RPMI8226 (cell line): ENCODE results near the gene STIMATE.

Experiments used
- DNase-seq: peaks from one replicate; pipeline ENCODE4 v3.0.0-alpha.2; 2015

Gene STIMATE

GRCh38 chr3:52860424-52860768, 37.0 kb downstream of the STIMATE start:
- no peak for DNase-seq

GRCh38 chr3:52859686-52860423, 37.5 kb downstream of the STIMATE start:
- no peak for DNase-seq

DNA sequence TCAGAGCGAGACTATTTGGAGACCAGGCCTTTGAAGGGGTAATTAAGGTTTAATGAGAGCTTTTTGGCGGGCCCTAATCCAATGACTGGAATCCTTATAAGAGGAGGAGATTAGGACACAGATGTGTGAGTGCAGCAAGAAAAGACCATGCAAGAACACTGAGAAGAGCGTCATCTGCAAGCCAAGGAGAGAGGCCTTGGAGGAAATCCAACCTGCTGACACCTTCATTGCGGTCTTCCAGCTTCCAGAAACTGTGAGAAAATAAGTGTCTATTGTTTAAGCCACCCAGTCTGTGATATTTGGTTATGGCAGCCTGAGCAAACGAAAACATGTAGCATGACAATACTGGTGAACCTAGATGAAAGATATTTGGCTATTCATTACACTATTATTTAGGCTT, 39.5 kb downstream of the STIMATE start:
- no peak for DNase-seq

DNA sequence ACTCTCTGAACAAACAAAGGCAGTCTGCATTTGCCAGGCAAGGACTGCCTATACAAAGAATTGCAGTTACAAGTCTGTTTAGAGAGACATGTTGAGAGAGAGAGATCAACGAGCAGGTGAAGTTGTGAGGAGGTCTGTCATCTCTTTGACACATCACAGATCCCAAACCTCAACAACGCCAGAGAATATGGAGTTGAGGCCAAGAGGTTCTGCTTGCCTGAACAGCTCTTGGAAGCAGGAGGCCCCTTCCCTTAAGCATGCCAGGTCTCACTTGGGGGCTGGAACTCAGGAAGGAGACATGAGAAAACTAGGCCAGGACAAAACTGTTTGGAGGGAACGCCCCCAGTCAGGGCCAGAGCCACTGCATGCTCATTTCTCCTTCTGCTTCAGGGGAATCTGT, 40.2 kb downstream of the STIMATE start:
- DNase-seq: no peak

DNA sequence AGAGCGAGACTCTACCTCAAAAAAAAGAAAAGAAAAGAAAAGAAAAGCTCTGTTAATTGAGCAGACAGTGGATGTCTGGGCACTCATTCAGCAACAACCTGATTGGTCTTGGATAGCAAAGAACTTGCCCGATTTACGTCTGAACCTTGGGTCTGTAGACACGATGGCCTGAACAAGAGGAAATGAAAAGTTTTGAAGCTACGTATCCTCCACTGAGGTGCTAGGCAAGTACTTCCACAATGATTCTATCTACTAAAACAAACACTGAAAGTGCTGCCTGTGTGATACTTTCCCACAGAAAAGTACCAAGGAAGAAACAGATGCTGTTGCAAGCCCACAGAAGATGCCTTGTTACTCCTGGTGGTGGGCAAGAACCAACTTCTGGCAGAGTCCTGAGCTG, 40.7 kb downstream of the STIMATE start:
- no peak for DNase-seq

- DNase-seq: no peak
Observed at GRCh38 chr3:52854013-52854412, 43.3 kb downstream of the STIMATE start.

- no peak for DNase-seq
Observed at GRCh38 chr3:52852419-52852818, 44.9 kb downstream of the STIMATE start.

DNA sequence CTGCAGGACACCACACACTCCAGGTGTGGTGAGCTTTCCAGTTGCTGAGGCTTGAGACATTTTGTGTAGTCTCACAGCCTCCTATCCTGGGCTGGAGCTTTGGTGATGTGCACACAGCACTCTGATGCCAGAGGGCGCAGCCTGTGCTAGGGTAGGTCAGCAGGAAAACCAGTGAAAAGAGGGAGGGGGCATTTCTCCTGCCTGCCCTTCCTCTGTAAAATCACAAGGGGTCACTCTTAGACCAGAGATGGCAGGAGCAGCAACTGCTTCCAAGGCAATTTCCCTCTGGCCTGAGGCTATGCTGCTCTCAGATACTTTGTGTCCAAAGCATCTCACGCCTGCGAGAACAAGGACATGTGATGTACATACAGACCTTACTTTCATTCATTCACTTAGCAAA, 46.0 kb downstream of the STIMATE start:
- DNase-seq: peak; percentile 52

DNA sequence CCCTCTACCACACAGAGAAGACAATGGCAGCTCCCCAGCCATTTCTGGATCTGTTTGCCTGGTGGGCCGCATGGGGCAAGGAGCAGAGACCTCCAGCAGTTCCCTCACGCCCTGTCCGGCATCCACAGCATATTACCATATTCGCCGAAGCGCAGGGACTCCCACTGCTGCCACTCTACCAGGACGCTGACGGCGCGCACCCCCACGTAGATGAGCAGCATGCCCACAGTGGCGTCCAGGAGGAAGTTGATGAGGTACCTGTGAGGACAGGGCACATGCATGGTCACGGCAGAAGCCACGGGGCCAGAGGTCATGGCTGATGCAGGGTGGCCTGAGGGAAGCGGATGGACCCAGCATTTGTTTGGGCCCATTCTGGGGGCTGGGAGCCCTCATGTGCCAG, 47.7 kb downstream of the STIMATE start:
- DNase-seq: no peak

DNA sequence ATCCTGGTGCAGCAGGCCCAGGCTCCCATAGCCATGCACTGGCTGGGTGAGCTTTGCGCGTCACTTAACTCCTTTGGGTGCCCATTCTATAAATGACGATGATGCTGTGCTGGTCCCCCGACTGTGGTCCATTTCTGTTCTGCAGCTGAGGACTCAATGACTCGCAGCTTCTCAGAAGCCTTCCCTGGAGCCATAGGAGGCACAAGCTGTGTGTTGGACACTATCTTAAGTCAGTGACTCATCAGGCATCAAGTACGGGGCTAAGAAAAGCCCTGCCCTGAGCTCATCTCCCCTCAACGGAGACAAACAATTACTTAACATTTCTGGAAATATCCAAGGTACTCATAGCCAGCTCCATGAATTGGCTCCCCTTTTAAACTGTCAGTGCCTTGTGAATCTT, 48.7 kb downstream of the STIMATE start:
- DNase-seq: no peak

DNA sequence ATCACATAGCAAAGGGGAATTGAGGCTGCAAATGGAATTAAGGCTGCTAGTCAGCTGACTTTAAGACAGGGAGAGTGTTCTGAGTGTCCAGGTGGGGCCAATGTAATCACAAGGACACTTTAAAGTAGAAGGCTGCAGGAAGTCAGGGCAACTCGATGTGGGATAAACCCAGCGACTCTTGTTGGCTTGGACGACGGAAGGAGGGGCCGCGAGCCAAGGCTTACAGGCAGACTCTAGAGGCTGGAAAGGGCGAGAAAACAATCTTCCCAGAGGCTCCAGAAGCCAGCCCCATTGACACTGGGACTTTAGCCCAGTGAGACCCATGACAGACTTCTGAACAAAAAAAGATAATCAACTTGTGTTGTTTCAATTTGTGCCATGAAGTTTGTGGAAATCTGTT, 49.6 kb downstream of the STIMATE start:
- no peak for DNase-seq

- DNase-seq: no peak
Observed at GRCh38 chr3:52847241-52847640, 50.1 kb downstream of the STIMATE start.

DNA sequence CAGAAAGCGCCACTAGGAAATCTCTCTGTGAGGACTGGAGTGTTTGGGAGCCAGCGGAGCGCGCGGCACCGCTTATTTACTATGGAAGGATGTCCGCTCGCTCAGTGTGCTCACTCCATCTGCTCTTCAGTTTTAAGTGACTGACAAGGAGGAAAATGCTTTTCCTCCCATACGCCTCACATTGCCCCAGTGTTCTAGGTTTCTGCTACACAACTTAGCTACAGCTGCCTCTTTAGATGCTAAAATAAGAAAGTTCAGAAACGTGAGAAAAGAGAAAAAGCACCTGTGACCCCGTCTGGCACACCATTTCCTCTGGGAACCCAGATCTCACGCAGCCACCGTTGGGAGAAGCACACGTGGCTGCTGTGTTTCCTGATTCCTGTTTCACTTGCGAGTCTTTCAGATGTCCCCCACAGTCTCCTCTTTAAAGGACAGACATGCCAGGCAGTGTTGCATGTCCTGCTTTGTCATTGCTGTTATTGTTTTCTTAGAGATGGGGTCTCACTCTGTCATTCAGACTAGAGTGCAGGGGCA, 50.8 kb downstream of the STIMATE start:
- DNase-seq: no peak

DNA sequence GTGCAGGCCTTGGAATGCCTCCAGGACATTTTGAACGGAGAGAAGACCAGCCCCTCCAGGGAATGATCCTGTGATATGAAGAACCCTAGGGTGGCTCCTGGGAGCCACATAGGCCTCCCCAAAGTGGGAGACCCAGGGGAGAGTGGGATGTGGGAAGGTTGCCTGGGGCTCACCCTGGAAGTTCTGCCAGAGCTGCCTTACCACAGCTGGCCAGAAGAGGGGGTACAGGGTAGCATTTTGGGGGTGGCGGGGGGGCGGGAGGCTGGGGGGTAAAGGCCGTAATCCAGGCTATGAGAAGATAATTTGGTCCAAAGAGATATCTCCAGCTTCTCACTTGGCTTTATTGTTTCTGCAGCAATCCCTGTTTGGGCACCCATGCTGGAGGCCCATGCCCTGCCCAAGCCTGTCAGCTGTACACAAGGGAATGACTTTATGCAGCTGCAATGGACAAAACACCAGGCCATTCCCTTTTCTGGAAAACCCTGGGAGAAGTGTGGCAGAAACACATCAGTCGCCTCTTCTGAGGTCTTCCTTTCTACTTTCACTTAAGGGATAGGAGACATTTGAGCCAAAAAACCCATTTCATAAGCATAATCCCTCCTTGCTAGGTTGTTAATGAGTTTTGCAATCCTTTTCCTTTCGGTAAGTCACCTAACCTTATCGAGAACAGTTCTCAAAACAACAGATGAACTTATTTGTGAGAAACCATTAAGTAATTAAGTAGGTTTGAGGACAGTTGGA, 51.5 kb downstream of the STIMATE start:
- DNase-seq: no peak

GRCh38 chr3:52845157-52845556, 52.2 kb downstream of the STIMATE start:
- no peak for DNase-seq

GRCh38 chr3:52844290-52844975, 52.9 kb downstream of the STIMATE start:
- DNase-seq: no peak

GRCh38 chr3:52843881-52844280, 53.5 kb downstream of the STIMATE start:
- no peak for DNase-seq

DNA sequence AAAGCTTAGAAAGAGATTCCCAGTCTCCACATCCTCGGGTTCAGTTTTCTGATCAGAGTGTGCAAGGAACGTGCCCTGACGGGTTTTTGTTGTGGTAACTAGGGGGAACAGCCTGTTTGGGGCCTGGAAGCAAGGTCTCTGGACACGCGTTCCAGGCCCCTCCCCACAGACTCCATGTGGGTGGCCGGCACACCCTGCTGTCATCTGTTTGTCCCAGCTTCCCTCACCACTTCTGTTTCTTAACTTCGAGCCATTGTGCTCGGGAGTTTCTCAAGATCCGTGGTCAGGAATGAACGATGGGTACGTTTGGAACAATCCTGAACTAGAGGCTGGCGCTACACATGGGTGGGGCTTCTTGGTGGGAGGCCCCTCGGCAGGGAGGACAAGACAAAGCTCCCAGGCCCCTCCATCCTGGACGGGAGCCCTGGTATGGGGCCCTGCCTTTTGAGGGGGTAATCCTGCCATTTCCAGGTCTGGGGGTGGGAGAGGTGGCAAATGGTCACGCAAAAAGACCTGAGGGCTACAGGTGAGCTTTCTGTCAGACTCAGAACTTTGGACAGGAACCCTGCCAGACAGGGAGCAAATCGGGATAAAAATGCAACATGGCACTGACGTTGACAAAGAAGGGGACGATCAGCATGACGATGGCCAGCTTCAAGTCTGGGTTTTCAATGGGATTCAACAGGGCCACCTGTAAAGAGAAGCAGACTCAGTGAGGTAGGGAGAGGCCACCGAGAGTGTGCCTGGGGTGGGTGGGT, 54.1 kb downstream of the STIMATE start:
- DNase-seq: no peak

DNA sequence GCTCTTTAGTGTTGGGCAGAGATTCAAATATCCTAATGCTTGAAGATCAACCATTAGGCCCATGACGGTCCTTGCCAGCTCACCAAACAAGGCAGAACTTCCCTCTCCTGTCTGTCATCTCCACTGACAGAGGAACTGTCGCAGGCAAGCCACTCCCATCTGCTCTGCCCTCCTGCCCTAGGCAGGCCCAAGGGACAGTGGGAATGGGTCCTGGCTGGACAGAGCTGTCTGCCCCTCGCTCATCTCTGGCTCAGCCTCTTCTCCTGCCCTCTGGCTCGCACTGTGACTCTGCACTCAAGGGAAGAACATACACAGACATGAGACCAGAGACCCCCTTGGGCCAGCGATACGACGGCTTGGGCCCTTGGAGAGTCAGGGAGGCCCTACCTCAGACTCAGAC, 54.9 kb downstream of the STIMATE start:
- DNase-seq: no peak

- DNase-seq: no peak
Observed at GRCh38 chr3:52841981-52842340, 55.4 kb downstream of the STIMATE start.

DNA sequence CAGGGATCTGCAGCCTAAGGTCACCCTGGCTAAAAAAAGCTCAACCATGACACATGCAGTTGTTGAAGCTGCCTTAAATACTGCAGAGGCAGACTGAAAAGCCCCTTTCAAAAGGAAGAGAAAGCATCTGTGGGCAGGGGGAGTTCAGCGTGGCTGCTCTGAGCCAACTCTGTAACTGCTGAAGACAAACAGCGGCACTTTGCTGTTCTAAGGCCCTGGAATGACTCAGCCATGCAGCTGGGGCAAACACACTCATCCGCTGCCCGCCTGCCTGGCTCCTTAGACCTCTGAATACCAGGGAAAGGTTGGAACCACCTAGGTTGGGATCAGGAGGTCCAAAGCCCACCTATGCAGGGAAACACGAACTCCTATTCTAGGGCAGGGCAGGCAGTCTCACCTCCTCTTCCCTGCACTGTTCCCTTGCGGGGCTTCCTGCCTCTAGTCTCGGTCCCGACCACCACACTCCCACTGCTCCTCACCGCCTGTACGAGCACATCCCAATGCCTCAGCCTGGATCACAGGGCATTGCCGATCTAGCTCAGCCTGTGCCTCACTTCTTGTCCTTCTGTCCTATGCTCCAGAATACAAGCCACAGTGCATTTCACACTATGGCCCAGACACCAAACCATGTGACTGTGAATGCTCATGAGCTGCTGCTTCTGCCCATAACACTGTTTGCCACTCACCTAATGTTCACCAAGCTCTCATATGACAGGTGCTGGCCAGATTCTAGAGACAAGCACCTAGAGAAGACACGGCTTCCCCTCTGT, 56.0 kb downstream of the STIMATE start:
- no peak for DNase-seq

- DNase-seq: no peak
Observed at GRCh38 chr3:52839892-52840545, 57.3 kb downstream of the STIMATE start.
